ENCODE data around the gene GSK3B.

GSK3B gene

GRCh38 chr3:120093911-120094775 lies at the start of gene GSK3B:
TSS of gene GSK3B (minus strand) at chr3:120094447. CDS start at chr3:120093434, 1,013 bp downstream.
- DNase-seq, result peak; percentile 98 to 100

- DNase-seq, result no peak
Observed at GRCh38 chr3:120143676-120144075, 49.4 kb upstream of the GSK3B start.

GRCh38 chr3:120142236-120142635 lies 48.0 kb upstream of the GSK3B start:
- no peak for DNase-seq

- DNase-seq, result no peak
Observed at GRCh38 chr3:120140098-120140742, 46.0 kb upstream of the GSK3B start.

- no peak for DNase-seq
Observed at GRCh38 chr3:120139140-120139539, 44.9 kb upstream of the GSK3B start.

GRCh38 chr3:120137548-120137947 lies 43.3 kb upstream of the GSK3B start:
- DNase-seq, result no peak

- no peak for DNase-seq
Observed at GRCh38 chr3:120130656-120131055, 36.4 kb upstream of the GSK3B start.

- DNase-seq, result no peak
Observed at GRCh38 chr3:120129718-120130513, 35.7 kb upstream of the GSK3B start.

- DNase-seq, result no peak
Observed at GRCh38 chr3:120129051-120129450, 34.8 kb upstream of the GSK3B start.

- DNase-seq, result no peak
Observed at GRCh38 chr3:120125992-120126391, 31.7 kb upstream of the GSK3B start.

- DNase-seq, result no peak
Observed at GRCh38 chr3:120119846-120120510, 25.7 kb upstream of the GSK3B start.

- no peak for DNase-seq
Observed at GRCh38 chr3:120114981-120115380, 20.7 kb upstream of the GSK3B start.

- DNase-seq, result no peak
Observed at GRCh38 chr3:120114376-120114775, 20.1 kb upstream of the GSK3B start.

- no peak for DNase-seq
Observed at GRCh38 chr3:120113128-120114116, 19.2 kb upstream of the GSK3B start.

GRCh38 chr3:120111898-120112297 lies 17.7 kb upstream of the GSK3B start:
- DNase-seq, result no peak

GRCh38 chr3:120103276-120103675 lies 9.0 kb upstream of the GSK3B start:
- no peak for DNase-seq

GRCh38 chr3:120102674-120103073 lies 8.4 kb upstream of the GSK3B start:
- no peak for DNase-seq

- no peak for DNase-seq
Observed at GRCh38 chr3:120102232-120102631, 8.0 kb upstream of the GSK3B start.

GRCh38 chr3:120101624-120102023 lies 7.4 kb upstream of the GSK3B start:
- DNase-seq, result no peak

GRCh38 chr3:120100711-120101110 lies 6.5 kb upstream of the GSK3B start:
- no peak for DNase-seq

GRCh38 chr3:120098710-120099109 lies 4.5 kb upstream of the GSK3B start:
- no peak for DNase-seq

GRCh38 chr3:120095979-120096426 lies 1.8 kb upstream of the GSK3B start:
- no peak for DNase-seq
